Common myeloid progenitor, CD34-positive (primary cell): ENCODE data around the gene CHST3.

ENCODE experiments used
- CTCF ChIA-PET: fragments of 350-600 bp; sonication (Branson Sonifier 250); formaldehyde crosslinking; loops from one replicate; lab custom pipeline; 2021; ENCODE audit warnings: antibody characterized with exemption; lab: Charles Lee
- POLR2A ChIA-PET: fragments of 350-600 bp; sonication (Branson Sonifier 250); formaldehyde crosslinking; loops from one replicate; lab custom pipeline; 2021; ENCODE audit warnings: antibody characterized with exemption; lab: Charles Lee
- DNase-seq, 3 donors: peaks; one replicate each; pipeline versions ENCODE4 v3.0.0 to v3.0.0-alpha.2; 2013
- H3K27ac ChIP-seq, 2 experiments: 1 replicate in 1 of 2; 2 replicates in 1 of 2; pipeline ENCODE4 v1.7.0; 2013; ENCODE audit warnings: inconsistent platforms in 2 of 2, low read length in 2 of 2, mild to moderate bottlenecking in 2 of 2, low read depth in 1 of 2, moderate library complexity in 1 of 2; ENCODE audit not compliant: severe bottlenecking in 2 of 2, insufficient read depth in 1 of 2, poor library complexity in 1 of 2
- H3K27me3 ChIP-seq, 5 experiments: replicated peaks in 2 of 5; 1 replicate in 3 of 5; 2 replicates in 2 of 5; pipeline versions ENCODE4 v1.6.1 to v1.7.0; 2013; ENCODE audit warnings: low read length in 4 of 5, mild to moderate bottlenecking in 2 of 5, moderate library complexity in 2 of 5, inconsistent platforms in 1 of 5; ENCODE audit not compliant: insufficient read depth in 5 of 5, control insufficient read depth in 4 of 5
- H3K36me3 ChIP-seq, 4 experiments: 1 replicate in 2 of 4; 2 replicates in 2 of 4; pipeline versions ENCODE4 v1.6.1 to v1.7.0; 2013; ENCODE audit warnings: low read length in 3 of 4, control low read depth in 1 of 4, mild to moderate bottlenecking in 1 of 4; ENCODE audit not compliant: control insufficient read depth in 4 of 4, insufficient read depth in 4 of 4
- H3K4me1 ChIP-seq, 4 experiments: 1 replicate in 3 of 4; 2 replicates in 1 of 4; pipeline versions ENCODE4 v1.6.1 to v1.7.1; 2013; ENCODE audit warnings: low read length in 3 of 4, mild to moderate bottlenecking in 3 of 4, control low read depth in 1 of 4, inconsistent platforms in 1 of 4, moderate library complexity in 1 of 4; ENCODE audit not compliant: control insufficient read depth in 4 of 4, insufficient read depth in 4 of 4; ENCODE audit errors: control extremely low read depth in 1 of 4
- H3K4me3 ChIP-seq, 7 experiments: 1 replicate in 4 of 7; 2 replicates in 3 of 7; pipeline versions ENCODE4 v1.5.1 to v1.7.0; 2013; ENCODE audit warnings: mild to moderate bottlenecking in 7 of 7, low read length in 6 of 7, moderate library complexity in 6 of 7, inconsistent platforms in 2 of 7, low read depth in 2 of 7, control low read depth in 1 of 7; ENCODE audit not compliant: insufficient read depth in 4 of 7, control insufficient read depth in 1 of 7; ENCODE audit errors: extremely low read depth in 1 of 7
- H3K9me3 ChIP-seq, 5 experiments: 1 replicate in 4 of 5; 2 replicates in 1 of 5; pipeline versions ENCODE4 v1.6.1 to v1.7.1; 2013; ENCODE audit warnings: low read length in 4 of 5, mild to moderate bottlenecking in 2 of 5, inconsistent platforms in 1 of 5, low read depth in 1 of 5, moderate library complexity in 1 of 5; ENCODE audit not compliant: control insufficient read depth in 4 of 5, insufficient read depth in 2 of 5; ENCODE audit errors: control extremely low read depth in 1 of 5
- WGBS: methylation state at CpG from one replicate; pipeline ENCODE4 v1.1.5; 2013; ENCODE audit not compliant: insufficient coverage; 5-methylcytosine and 5-hydroxymethylcytosine counted together

CHST3 gene

DNA sequence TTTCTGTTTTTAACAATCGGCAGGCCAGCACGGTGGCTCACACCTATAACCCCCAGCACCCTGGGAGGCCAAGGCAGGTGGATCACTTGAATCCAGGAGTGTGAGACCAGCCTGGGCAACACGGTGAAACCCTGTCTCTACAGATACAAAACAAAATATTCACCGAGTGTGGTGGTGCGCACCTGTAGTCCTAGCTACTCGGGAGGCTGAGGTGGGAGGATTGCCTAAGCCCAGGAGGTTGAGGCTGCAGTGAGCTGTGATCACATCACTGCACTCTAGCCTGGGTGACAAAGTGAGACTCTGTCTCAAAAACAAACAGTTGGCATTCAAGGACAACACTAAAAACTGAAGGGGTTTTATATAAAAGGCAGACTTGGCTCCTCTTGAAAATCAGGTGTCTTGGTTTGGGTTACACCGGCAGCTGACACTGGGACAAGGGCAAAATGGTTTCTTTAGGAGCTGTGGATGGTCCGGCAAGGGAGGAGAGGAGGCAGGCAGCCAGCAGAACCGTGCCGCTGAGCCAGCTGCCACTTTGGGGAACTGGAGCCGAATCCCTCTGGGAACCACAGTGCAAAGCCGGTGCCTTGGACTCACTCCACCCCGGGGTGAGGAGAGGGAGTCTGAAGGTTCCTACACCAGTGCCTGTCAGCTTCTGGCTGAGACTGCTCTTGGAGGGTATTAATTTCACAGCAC is 52.6 kb downstream of the CHST3 start:
- Histone ChIP-seq H3K27ac (no peak overlapping the region), H3K4me1 (no peaks in the 10 kb centered on the region), H3K4me3 (no peak overlapping the region), H3K9me3 (no peaks in the 10 kb centered on the region), H3K27me3 (no peaks in the 10 kb centered on the region), H3K36me3 (no peaks in the 10 kb centered on the region)
- ChIA-PET POLR2A (interaction anchor here (0.6 kb wide), 1 partner anchor 358 kb away, joined by 3 read pairs; no protein-coding TSS in a partner anchor), CTCF (interaction anchor here (0.6 kb wide), 1 partner anchor 108 kb away, joined by 3 read pairs; no protein-coding TSS in a partner anchor)
- WGBS: 83% methylated on average over 9 of the region's 13 CpGs
- no peak for DNase-seq

DNA sequence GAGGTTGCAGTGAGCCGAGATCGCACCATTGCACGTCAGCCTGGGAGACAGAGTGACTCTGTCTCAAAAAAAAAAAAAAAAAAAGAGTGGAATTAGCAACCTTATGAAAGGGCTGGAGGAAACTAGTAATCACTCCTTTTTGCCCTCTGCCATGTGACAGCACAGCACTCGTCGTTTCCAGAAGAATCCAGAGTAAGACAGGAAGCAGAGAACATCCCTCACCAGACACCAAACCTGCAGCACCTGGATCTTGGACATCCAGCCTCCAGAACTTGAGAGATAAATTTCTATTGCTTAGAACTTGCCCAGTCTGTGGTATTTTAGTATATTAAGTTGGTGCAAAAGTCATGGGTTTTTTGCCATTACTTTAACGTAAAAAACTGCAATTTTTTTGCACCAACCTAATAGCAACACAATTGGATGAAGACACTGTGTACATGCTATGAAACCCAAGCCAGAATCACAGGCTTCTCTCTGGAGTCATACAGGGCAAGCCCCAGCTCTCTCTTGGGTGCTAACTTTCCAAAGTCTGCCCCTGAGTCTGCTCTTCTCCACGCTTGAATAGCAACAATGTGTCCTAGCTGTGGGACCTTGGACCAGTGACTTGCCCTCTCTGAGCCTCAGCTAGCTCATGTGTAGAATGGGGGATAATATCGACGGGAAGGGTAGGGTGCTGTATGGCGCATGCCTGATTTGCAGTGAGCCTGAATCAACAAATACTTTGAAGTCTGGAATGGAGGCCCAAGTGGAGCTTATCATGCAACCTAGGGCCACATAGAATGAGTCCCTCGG is 55.1 kb downstream of the CHST3 start:
- Histone ChIP-seq H3K9me3 (no peaks in the 10 kb centered on the region), H3K4me3 (no peak overlapping the region), H3K36me3 (no peaks in the 10 kb centered on the region), H3K4me1 (no peaks in the 10 kb centered on the region), H3K27ac (no peak overlapping the region), H3K27me3 (no peaks in the 10 kb centered on the region)
- DNase-seq: no peak
- CTCF ChIA-PET: no interaction called here
- 96% methylated on average over 10 of the region's 11 CpGs for WGBS
- POLR2A ChIA-PET: no interaction called here

DNA sequence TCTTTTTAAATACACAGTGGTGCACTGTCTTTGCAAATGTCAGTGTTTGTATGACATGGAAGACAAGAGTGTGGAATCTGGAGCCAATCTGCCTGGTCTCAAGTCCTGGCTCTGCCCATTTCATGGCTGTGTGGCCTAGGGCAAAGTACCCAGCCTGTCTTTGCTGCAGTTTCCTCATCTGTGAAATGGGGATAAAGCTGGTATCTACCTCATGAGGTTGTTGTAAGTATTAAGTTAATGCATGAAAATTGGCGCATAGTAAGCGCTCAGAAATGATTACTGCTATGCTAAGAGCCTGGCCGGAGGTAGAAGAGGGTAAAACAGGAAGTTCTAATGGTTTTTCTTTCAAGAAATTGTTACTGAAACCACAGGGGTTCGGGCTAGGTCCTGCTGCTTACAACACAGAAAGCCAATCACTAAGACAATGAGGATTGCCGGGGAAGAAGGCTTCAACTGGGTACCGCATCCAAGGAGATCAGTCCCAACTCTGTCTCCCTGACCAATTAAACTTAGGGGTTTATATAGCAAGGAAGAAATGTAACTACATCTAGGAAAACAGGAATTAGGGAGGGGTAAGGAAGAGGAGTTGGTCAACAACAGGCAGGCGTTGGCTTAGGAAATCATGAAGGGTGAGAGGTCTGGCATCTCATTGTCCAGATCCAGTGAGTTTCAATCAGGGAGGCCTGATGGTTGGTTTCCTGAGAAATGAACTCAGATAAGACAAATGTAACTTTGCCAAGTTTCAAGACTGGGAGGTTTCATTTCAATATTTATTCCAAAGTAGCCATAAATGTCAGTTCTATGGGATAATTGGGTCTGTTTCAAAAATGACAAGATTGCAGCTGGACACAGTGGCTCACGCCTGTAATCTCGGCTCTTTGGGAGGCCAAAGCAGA is 57.0 kb downstream of the CHST3 start:
- WGBS: 65% methylated on average over 6 of the region's 9 CpGs
- Histone ChIP-seq H3K4me1 (no peaks in the 10 kb centered on the region), H3K36me3 (no peaks in the 10 kb centered on the region), H3K9me3 (no peaks in the 10 kb centered on the region), H3K27me3 (no peaks in the 10 kb centered on the region), H3K27ac (no peak overlapping the region), H3K4me3 (no peak overlapping the region)
- POLR2A ChIA-PET: no interaction called here
- peak in 2 of 3 donors; percentile 10 to 20 for DNase-seq
- CTCF ChIA-PET: interaction anchor here (1.4 kb wide), 1 partner anchor 11 kb away, joined by 3 read pairs; no protein-coding TSS in a partner anchor

DNA sequence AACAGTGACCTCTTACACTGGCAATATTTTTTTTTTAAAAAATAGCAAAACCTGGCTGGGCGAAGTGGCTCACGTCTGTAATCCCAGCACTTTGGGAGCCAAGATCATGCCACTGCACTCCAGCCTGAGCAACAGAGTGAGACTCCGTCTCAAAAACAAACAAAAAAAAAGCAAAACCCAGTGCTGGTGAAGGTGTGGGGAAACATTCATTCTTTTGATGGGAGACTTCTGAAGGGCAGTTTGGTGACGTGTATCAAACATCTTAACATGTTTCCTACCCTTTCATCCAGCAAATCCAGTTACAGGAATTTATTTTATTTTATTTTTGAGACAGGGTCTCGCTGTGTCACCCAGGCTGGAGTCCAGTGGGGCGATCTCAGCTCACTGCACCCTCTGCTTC is 58.0 kb downstream of the CHST3 start:
- Histone ChIP-seq H3K27me3 (no peaks in the 10 kb centered on the region), H3K4me3 (no peak overlapping the region), H3K27ac (no peak overlapping the region), H3K36me3 (no peaks in the 10 kb centered on the region), H3K4me1 (no peaks in the 10 kb centered on the region), H3K9me3 (no peaks in the 10 kb centered on the region)
- CTCF ChIA-PET: interaction anchor here (1.4 kb wide), 1 partner anchor 12 kb away, joined by 3 read pairs; no protein-coding TSS in a partner anchor
- 100% methylated on average over 2 of the region's 6 CpGs for WGBS
- no peak for DNase-seq
- POLR2A ChIA-PET: no interaction called here

DNA sequence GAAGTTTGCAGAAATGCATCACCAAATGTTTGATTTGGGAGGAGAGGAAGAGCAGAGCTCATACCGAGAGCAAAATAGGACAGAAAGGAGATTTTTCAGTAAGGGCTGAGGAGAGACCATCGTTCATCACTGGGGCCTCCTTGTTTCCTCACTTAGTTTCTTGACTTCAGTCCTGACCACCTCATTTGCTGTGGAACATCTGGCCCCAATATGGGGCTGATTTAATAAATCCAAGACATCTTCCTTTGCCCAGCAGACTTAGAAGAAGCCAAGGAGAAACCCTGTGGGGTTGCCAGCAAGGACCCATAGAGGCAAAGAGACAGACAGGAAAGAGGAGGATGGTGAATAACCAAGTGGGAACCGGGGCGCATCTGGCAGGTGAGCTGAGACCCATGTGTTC is 60.4 kb downstream of the CHST3 start:
- WGBS: 75% methylated on average over 4 of the region's 4 CpGs
- no peaks in the 10 kb centered on the region for H3K9me3 ChIP-seq
- no peaks in the 10 kb centered on the region for H3K36me3 ChIP-seq
- no peak for DNase-seq
- no peak overlapping the region for H3K27ac ChIP-seq
- POLR2A ChIA-PET: no interaction called here
- no peaks in the 10 kb centered on the region for H3K4me1 ChIP-seq
- no peaks in the 10 kb centered on the region for H3K27me3 ChIP-seq
- CTCF ChIA-PET: no interaction called here
- H3K4me3 ChIP-seq: no peak overlapping the region

DNA sequence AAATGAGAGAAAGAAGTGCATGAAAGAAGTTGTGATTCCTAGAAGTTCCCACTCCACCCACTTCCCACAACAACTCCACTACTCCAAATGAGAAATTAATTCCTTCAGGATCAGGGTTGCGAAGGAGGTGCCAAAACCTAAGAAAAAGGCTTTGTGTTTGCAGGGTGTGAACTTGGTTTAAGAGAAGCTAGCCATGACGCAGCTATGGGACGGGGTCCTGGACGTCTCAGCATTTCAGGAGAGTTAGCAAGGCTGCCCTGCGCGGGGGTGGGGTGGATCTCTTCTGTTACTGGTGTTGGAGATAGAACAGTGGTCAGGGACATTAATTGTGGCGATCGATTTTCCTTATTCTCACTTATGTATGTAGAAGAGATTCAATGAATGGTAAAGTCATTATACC is 61.2 kb downstream of the CHST3 start:
- WGBS: 100% methylated on average over 4 of the region's 8 CpGs
- Histone ChIP-seq H3K9me3 (no peaks in the 10 kb centered on the region), H3K27ac (no peak overlapping the region), H3K4me3 (no peak overlapping the region), H3K36me3 (no peaks in the 10 kb centered on the region), H3K27me3 (no peaks in the 10 kb centered on the region), H3K4me1 (no peaks in the 10 kb centered on the region)
- DNase-seq: no peak
- ChIA-PET CTCF (no interaction called here), POLR2A (no interaction called here)
